ENCODE data around the gene PTBP3. TPM values are rescaled to one million over a fixed set of nuclear protein-coding genes. Genes with fewer than 3 reads are reported as not detected.

Gene PTBP3
- total RNA-seq, 1 experiment from 2014 or later: 100 TPM

DNA sequence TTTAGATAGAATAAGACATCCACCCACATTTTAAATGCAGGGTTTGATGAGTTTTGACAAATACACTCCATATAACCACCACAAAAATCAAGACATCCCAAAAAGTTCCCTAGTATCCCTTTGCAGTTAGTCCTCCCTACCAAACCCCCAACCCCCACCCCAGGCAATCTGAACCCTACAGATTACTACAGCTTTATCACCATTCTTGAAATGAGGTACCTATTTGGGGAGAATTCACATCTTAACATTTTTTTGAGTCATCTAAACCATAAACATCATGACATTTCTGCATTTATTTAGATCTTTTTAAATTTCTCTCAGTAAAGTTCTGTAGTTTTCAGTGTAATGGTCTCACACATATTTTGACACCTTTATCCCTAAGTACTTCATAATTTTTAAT, 53.9 kb downstream of the PTBP3 start:
- Mint-ChIP-seq H3K27me3 (ENCODE audit: low read depth) (no peaks in the 10 kb centered on the region), H3K4me1 (peaks cover 38% of the 10 kb centered on the region), H3K27ac (no peak overlapping the region), H3K36me3 (peaks cover 19% of the 10 kb centered on the region), H3K4me3 (no peak overlapping the region), H3K9me3 (peaks cover 18% of the 10 kb centered on the region)
- ATAC-seq (no peak), DNase-seq (ENCODE audit: low spot score) (no peak)
- POLR2A ChIA-PET: no interaction called here
- TF ChIP-seq, protein P1, sequence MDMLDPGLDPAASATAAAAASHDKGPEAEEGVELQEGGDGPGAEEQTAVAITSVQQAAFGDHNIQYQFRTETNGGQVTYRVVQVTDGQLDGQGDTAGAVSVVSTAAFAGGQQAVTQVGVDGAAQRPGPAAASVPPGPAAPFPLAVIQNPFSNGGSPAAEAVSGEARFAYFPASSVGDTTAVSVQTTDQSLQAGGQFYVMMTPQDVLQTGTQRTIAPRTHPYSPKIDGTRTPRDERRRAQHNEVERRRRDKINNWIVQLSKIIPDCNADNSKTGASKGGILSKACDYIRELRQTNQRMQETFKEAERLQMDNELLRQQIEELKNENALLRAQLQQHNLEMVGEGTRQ (CRISPR knock-in tag; IDR thresholded peaks at IDR 0.05): no peak
- TF ChIP-seq ESRRA (CRISPR knock-in tag; IDR thresholded peaks at IDR 0.05; ENCODE audit: borderline replicate concordance) (no peak), FOXJ3 (CRISPR knock-in tag; IDR thresholded peaks at IDR 0.05; ENCODE audit: borderline replicate concordance) (no peak), E2F4 (CRISPR knock-in tag; IDR thresholded peaks at IDR 0.05; ENCODE audit: borderline replicate concordance, low read depth) (no peak), SOX15 (CRISPR knock-in tag; IDR thresholded peaks at IDR 0.05) (no peak), ZNF416 (CRISPR knock-in tag; IDR thresholded peaks at IDR 0.05) (no peak), ZNF423 (CRISPR knock-in tag; IDR thresholded peaks at IDR 0.05) (no peak), GABPB1 (CRISPR knock-in tag; IDR thresholded peaks at IDR 0.05) (no peak), FOXP1 (CRISPR knock-in tag; IDR thresholded peaks at IDR 0.05; ENCODE audit: borderline replicate concordance) (no peak), ATF3 (CRISPR knock-in tag; conservative IDR thresholded peaks at IDR 0.05) (no peak), MXD4 (CRISPR knock-in tag; IDR thresholded peaks at IDR 0.05; ENCODE audit: borderline replicate concordance) (no peak), HMGXB4 (CRISPR knock-in tag; IDR thresholded peaks at IDR 0.05) (no peak)
- TF ChIP-seq, protein P2, sequence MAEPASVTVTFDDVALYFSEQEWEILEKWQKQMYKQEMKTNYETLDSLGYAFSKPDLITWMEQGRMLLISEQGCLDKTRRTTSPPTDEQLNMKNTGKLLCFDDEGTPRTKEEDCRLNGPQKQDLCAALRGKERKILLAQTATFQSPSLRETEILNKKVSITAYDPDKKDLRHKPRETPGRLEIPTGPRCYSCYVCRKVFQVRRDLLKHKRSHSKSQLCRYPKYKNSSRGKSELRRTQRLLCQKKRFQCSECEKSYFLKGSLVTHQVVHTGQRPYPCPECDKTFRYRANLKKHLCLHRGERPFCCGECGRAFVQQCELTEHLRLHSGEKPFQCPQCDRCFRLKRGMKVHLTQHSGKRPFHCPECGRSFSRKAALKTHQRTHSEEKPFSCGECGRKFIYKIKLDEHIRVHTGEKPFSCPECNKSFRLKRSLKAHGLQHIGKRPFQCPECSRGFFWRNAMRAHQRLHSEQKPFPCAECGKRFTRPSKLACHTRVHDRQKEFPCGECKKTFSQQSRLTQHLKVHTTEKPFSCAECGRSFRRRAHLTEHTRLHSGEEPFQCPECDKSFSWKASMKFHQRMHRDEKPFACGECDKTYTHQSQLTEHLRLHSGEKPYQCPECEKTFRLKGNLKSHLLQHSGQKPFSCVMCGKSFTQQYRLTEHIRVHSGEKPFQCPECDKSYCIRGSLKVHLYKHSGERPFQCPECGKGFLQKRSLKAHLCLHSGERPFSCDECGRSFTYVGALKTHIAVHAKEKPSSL (CRISPR knock-in tag; conservative IDR thresholded peaks at IDR 0.05): no peak
- TF ChIP-seq, protein P3, sequence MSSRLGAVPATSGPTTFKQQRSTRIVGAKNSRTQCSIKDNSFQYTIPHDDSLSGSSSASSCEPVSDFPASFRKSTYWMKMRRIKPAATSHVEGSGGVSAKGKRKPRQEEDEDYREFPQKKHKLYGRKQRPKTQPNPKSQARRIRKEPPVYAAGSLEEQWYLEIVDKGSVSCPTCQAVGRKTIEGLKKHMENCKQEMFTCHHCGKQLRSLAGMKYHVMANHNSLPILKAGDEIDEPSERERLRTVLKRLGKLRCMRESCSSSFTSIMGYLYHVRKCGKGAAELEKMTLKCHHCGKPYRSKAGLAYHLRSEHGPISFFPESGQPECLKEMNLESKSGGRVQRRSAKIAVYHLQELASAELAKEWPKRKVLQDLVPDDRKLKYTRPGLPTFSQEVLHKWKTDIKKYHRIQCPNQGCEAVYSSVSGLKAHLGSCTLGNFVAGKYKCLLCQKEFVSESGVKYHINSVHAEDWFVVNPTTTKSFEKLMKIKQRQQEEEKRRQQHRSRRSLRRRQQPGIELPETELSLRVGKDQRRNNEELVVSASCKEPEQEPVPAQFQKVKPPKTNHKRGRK (CRISPR knock-in tag; IDR thresholded peaks at IDR 0.05; ENCODE audit: borderline replicate concordance): no peak
- TF ChIP-seq, protein P4, sequence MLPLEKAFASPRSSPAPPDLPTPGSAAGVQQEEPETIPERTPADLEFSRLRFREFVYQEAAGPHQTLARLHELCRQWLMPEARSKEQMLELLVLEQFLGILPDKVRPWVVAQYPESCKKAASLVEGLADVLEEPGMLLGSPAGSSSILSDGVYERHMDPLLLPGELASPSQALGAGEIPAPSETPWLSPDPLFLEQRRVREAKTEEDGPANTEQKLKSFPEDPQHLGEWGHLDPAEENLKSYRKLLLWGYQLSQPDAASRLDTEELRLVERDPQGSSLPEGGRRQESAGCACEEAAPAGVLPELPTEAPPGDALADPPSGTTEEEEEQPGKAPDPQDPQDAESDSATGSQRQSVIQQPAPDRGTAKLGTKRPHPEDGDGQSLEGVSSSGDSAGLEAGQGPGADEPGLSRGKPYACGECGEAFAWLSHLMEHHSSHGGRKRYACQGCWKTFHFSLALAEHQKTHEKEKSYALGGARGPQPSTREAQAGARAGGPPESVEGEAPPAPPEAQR (CRISPR knock-in tag; IDR thresholded peaks at IDR 0.05): no peak
- CTCF ChIA-PET: no interaction called here

DNA sequence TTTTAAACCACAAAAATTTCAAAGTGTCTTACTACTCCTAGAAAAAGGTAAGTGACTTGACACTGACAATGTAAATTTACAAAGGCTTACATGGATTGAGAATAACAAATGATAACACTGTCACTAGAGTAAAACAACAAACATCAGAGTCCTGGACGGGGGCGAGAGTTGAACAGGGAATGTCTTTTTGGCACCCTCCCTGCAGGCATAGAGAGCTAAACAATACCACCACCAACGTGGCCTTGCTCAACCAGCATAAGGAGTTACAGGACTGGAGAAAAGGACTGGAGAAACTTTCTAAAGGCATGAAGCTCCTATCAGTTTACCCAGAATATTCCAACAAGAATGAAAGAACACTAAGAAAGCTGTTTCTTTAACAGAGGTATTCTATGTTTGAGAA, 55.3 kb downstream of the PTBP3 start:
- DNase-seq (ENCODE audit: low spot score): no peak
- Mint-ChIP-seq H3K27ac (peak overlapping the region; percentile 48; the same call in 1 of the 2 replicates), H3K36me3 (peaks cover 5% of the 10 kb centered on the region), H3K27me3 (ENCODE audit: low read depth) (no peaks in the 10 kb centered on the region), H3K4me1 (peaks cover 43% of the 10 kb centered on the region), H3K9me3 (peaks cover 4% of the 10 kb centered on the region), H3K4me3 (no peak overlapping the region)
- CTCF ChIA-PET: no interaction called here
- no peak for ATAC-seq
- POLR2A ChIA-PET: no interaction called here
- no peak for TF ChIP-seq ZNF219 (CRISPR knock-in tag; IDR thresholded peaks at IDR 0.05; ENCODE audit: borderline replicate concordance)
- no peak for TF ChIP-seq CBFB (CRISPR knock-in tag; IDR thresholded peaks at IDR 0.05; ENCODE audit: low read depth)
- no peak for TF ChIP-seq CDX4 (CRISPR knock-in tag; IDR thresholded peaks at IDR 0.05; ENCODE audit: borderline replicate concordance)
- TF ChIP-seq ZNF281 (CRISPR knock-in tag; IDR thresholded peaks at IDR 0.05): no peak
- no peak for TF ChIP-seq ESRRA (CRISPR knock-in tag; IDR thresholded peaks at IDR 0.05; ENCODE audit: borderline replicate concordance)
- TF ChIP-seq SP1 (CRISPR knock-in tag; conservative IDR thresholded peaks at IDR 0.05): no peak
- no peak for TF ChIP-seq SOX15 (CRISPR knock-in tag; IDR thresholded peaks at IDR 0.05)
- no peak for TF ChIP-seq ZNF416 (CRISPR knock-in tag; IDR thresholded peaks at IDR 0.05)
- no peak for TF ChIP-seq ELF4 (CRISPR knock-in tag; IDR thresholded peaks at IDR 0.05; ENCODE audit: low read depth)
- TF ChIP-seq NR3C1 (CRISPR knock-in tag; conservative IDR thresholded peaks at IDR 0.05; ENCODE audit: low read depth): no peak
